ENCODE measurements around the gene ZNF778. TPM values are rescaled to one million over a fixed set of nuclear protein-coding genes. Genes with fewer than 3 reads are reported as not detected.

ZNF778 gene
- total RNA-seq, 2 donors from 2014 or later: 4.9 to 5.6 TPM

- no peaks in the 10 kb centered on the region for H3K36me3 ChIP-seq (replicated peaks in 1 of 2; ENCODE audit: insufficient read depth in 1 of 2, low read depth in 2 of 2)
- peaks cover 0 to 2% of the 10 kb centered on the region in 2 donors for H3K27me3 ChIP-seq
- TF ChIP-seq POLR2A (IDR thresholded peaks at IDR 0.05) (no peak), CTCF (IDR thresholded peaks at IDR 0.05) (no peak)
- no peak overlapping the region for H3K4me3 ChIP-seq
- intact Hi-C loops (cut with DNase I): no loop called here
- no peaks in the 10 kb centered on the region for H3K9me3 ChIP-seq
- peaks cover 17% of the 10 kb centered on the region for H3K4me1 ChIP-seq
- WGBS, 2 donors: 70 to 82% methylated on average over 12 to 23 of the region's 23 CpGs
- H3K27ac ChIP-seq: no peak overlapping the region
- DNase-seq (no peak), ATAC-seq (no peak)
Observed at GRCh38 chr16:89174055-89174827, 43.3 kb upstream of the ZNF778 start.

GRCh38 chr16:89174877-89175276 lies 42.6 kb upstream of the ZNF778 start:
- WGBS, 2 donors: 69 to 82% methylated on average over 6 to 13 of the region's 14 CpGs
- DNase-seq: no peak
- no peak for ATAC-seq
- intact Hi-C loops (cut with DNase I): no loop called here
- no peaks in the 10 kb centered on the region for H3K27me3 ChIP-seq
- TF ChIP-seq POLR2A (IDR thresholded peaks at IDR 0.05): no peak
- no peak for TF ChIP-seq CTCF (IDR thresholded peaks at IDR 0.05)
- H3K4me1 ChIP-seq: peaks cover 17% of the 10 kb centered on the region
- no peak overlapping the region for H3K27ac ChIP-seq
- no peaks in the 10 kb centered on the region for H3K36me3 ChIP-seq (replicated peaks in 1 of 2; ENCODE audit: insufficient read depth in 1 of 2, low read depth in 2 of 2)
- no peak overlapping the region for H3K4me3 ChIP-seq
- H3K9me3 ChIP-seq: no peaks in the 10 kb centered on the region

GRCh38 chr16:89175280-89176146 lies 42.0 kb upstream of the ZNF778 start:
- no peak overlapping the region for H3K27ac ChIP-seq
- DNase-seq (no peak), ATAC-seq (no peak)
- H3K4me1 ChIP-seq: peaks cover 11% of the 10 kb centered on the region
- intact Hi-C loops (cut with DNase I): no loop called here
- no peak for TF ChIP-seq POLR2A (IDR thresholded peaks at IDR 0.05)
- no peak overlapping the region for H3K4me3 ChIP-seq
- H3K9me3 ChIP-seq: no peaks in the 10 kb centered on the region
- no peaks in the 10 kb centered on the region for H3K36me3 ChIP-seq (replicated peaks in 1 of 2; ENCODE audit: insufficient read depth in 1 of 2, low read depth in 2 of 2)
- 25 to 50% methylated on average over 4 to 20 of the region's 20 CpGs for whole genome bisulfite sequencing, 2 donors
- H3K27me3 ChIP-seq: no peaks in the 10 kb centered on the region

- WGBS, 2 donors: 68 to 100% methylated on average over 1 to 22 of the region's 27 CpGs
- TF ChIP-seq POLR2A (IDR thresholded peaks at IDR 0.05): no peak
- TF ChIP-seq CTCF (IDR thresholded peaks at IDR 0.05): no peak
- peaks cover 5% of the 10 kb centered on the region for H3K4me1 ChIP-seq
- H3K27me3 ChIP-seq: no peaks in the 10 kb centered on the region
- no peaks in the 10 kb centered on the region for H3K36me3 ChIP-seq (replicated peaks in 1 of 2; ENCODE audit: insufficient read depth in 1 of 2, low read depth in 2 of 2)
- DNase-seq (no peak), ATAC-seq (no peak)
- no peak overlapping the region for H3K27ac ChIP-seq
- no peak overlapping the region for H3K4me3 ChIP-seq
- no peaks in the 10 kb centered on the region for H3K9me3 ChIP-seq
- intact Hi-C loops (cut with DNase I): no loop called here
Observed at GRCh38 chr16:89176147-89176690, 41.3 kb upstream of the ZNF778 start.

- no peaks in the 10 kb centered on the region for H3K27me3 ChIP-seq
- WGBS, 2 donors: 67 to 68% methylated on average over 5 to 9 of the region's 9 CpGs
- intact Hi-C loops (cut with DNase I): no loop called here
Observed at GRCh38 chr16:89176717-89177116, 40.8 kb upstream of the ZNF778 start.

More at GRCh38 chr16:89176717-89177116, 40.8 kb upstream of the ZNF778 start:
- Histone ChIP-seq H3K9me3 (no peaks in the 10 kb centered on the region), H3K27ac (no peak overlapping the region), H3K36me3 (replicated peaks in 1 of 2; ENCODE audit: insufficient read depth in 1 of 2, low read depth in 2 of 2) (no peaks in the 10 kb centered on the region), H3K4me1 (peaks cover 2% of the 10 kb centered on the region), H3K4me3 (no peak overlapping the region)
- TF ChIP-seq POLR2A (IDR thresholded peaks at IDR 0.05) (no peak), CTCF (IDR thresholded peaks at IDR 0.05) (no peak)
- DNase-seq (no peak), ATAC-seq (no peak)

Data from body of pancreas (tissue), 4 donors.